Inflammatory macrophage treated with lipopolysaccharide for 1 hour (primary cell): ENCODE results near the gene CRYBG1.
"Not testable (repeated sequence)": the region's sequence is repeated elsewhere in the genome, so short reads cannot be mapped to it uniquely, and the experiment has no call there.

Source experiments
- DNase-seq, 2 donors: peaks; one replicate each; pipeline ENCODE4 v3.0.0-alpha.2; 2020 to 2022

The CRYBG1 gene

GRCh38 chr6:106509420-106510089 lies 149.0 kb downstream of the CRYBG1 start:
- no peak for DNase-seq

- no peak for DNase-seq
Observed at GRCh38 chr6:106510090-106510970, 149.8 kb downstream of the CRYBG1 start.

- DNase-seq, result no peak
Observed at GRCh38 chr6:106511288-106512047, 151.0 kb downstream of the CRYBG1 start.

- DNase-seq, result peak; percentile 76 to 89
Observed at GRCh38 chr6:106512048-106512967, 151.8 kb downstream of the CRYBG1 start.

GRCh38 chr6:106512968-106513574 lies 152.6 kb downstream of the CRYBG1 start:
- no peak for DNase-seq

- no peak for DNase-seq
Observed at GRCh38 chr6:106513808-106514582, 153.5 kb downstream of the CRYBG1 start.

- DNase-seq, result no peak
Observed at GRCh38 chr6:106514583-106514885, 154.0 kb downstream of the CRYBG1 start.

- not testable (repeated sequence) for DNase-seq
Observed at GRCh38 chr6:106515582-106515981, 155.1 kb downstream of the CRYBG1 start.

- no peak for DNase-seq
Observed at GRCh38 chr6:106516616-106517015, 156.1 kb downstream of the CRYBG1 start.

GRCh38 chr6:106517706-106518105 lies 157.2 kb downstream of the CRYBG1 start:
- DNase-seq, result peak; percentile 57 to 64

- DNase-seq, result no peak
Observed at GRCh38 chr6:106518748-106519147, 158.2 kb downstream of the CRYBG1 start.

- peak; percentile 77 to 88 for DNase-seq
Observed at GRCh38 chr6:106519460-106520394, 159.2 kb downstream of the CRYBG1 start.

- peak; percentile 81 to 83 for DNase-seq
Observed at GRCh38 chr6:106520711-106521401, 160.3 kb downstream of the CRYBG1 start.

- peak; percentile 47 to 68 for DNase-seq
Observed at GRCh38 chr6:106522562-106523250, 162.2 kb downstream of the CRYBG1 start.

GRCh38 chr6:106525107-106525881 lies 164.8 kb downstream of the CRYBG1 start:
- no peak for DNase-seq

GRCh38 chr6:106525882-106526275 lies 165.4 kb downstream of the CRYBG1 start:
- DNase-seq, result no peak

- DNase-seq, result no peak
Observed at GRCh38 chr6:106527117-106527516, 166.6 kb downstream of the CRYBG1 start.

- DNase-seq, result no peak
Observed at GRCh38 chr6:106527979-106528378, 167.5 kb downstream of the CRYBG1 start.
